Choroid plexus epithelial cell (primary cell): ENCODE results near the gene SCGB1C1.
"Not testable (repeated sequence)": the region's sequence is repeated elsewhere in the genome, so short reads cannot be mapped to it uniquely, and the experiment has no call there.

ENCODE experiments used
- DNase-seq: peaks from one replicate; pipeline ENCODE4 v3.0.0-alpha.2; 2010; ENCODE audit warnings: low read depth
- H3K4me3 ChIP-seq: 2 replicates; pipeline ENCODE4 v1.5.1; 2011; ENCODE audit warnings: low read depth, mild to moderate bottlenecking, control low read depth, low read length, moderate library complexity
- CTCF ChIP-seq: conservative IDR thresholded peaks from 2 replicates; pipeline ENCODE4 v1.5.1; 2011; ENCODE audit warnings: low read depth, mild to moderate bottlenecking, control low read depth, inconsistent platforms, low read length, moderate library complexity

The SCGB1C1 gene

GRCh38 chr11:192674-193128, at the start of gene SCGB1C1:
SCGB1C1 (plus strand) TSS chr11:193078; CDS start chr11:193100, 22 bp downstream.
- H3K4me3 ChIP-seq, DNase-seq: not testable (repeated sequence)

- H3K4me3 ChIP-seq, DNase-seq: not testable (repeated sequence)
Observed at GRCh38 chr11:180242-180641, 12.6 kb upstream of the SCGB1C1 start.

- not testable (repeated sequence) for DNase-seq, H3K4me3 ChIP-seq
Observed at GRCh38 chr11:189200-189783, 3.6 kb upstream of the SCGB1C1 start.

GRCh38 chr11:189843-190311, 3.0 kb upstream of the SCGB1C1 start:
- not testable (repeated sequence) for DNase-seq, H3K4me3 ChIP-seq

- DNase-seq, H3K4me3 ChIP-seq: not testable (repeated sequence)
Observed at GRCh38 chr11:190546-190945, 2.3 kb upstream of the SCGB1C1 start.

- DNase-seq, H3K4me3 ChIP-seq: not testable (repeated sequence)
- peak; percentile 48 for TF ChIP-seq CTCF
Observed at GRCh38 chr11:191490-192478, 1.1 kb upstream of the SCGB1C1 start.

- not testable (repeated sequence) for H3K4me3 ChIP-seq, DNase-seq
Observed at GRCh38 chr11:193481-193880, 603 bp downstream of the SCGB1C1 start.

GRCh38 chr11:196786-197731, 4.2 kb downstream of the SCGB1C1 start:
- DNase-seq: no peak
- no peak for TF ChIP-seq CTCF
- H3K4me3 ChIP-seq: no peak overlapping the region

- no peak for DNase-seq
- no peak overlapping the region for H3K4me3 ChIP-seq
- TF ChIP-seq CTCF: no peak
Observed at GRCh38 chr11:197741-198235, 4.9 kb downstream of the SCGB1C1 start.
